ENCODE results near the gene EIF1AD.
"Not testable (repeated sequence)": the region's sequence is repeated elsewhere in the genome, so short reads cannot be mapped to it uniquely, and the experiment has no call there.

Gene EIF1AD, protein sequence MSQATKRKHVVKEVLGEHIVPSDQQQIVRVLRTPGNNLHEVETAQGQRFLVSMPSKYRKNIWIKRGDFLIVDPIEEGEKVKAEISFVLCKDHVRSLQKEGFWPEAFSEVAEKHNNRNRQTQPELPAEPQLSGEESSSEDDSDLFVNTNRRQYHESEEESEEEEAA

DNA sequence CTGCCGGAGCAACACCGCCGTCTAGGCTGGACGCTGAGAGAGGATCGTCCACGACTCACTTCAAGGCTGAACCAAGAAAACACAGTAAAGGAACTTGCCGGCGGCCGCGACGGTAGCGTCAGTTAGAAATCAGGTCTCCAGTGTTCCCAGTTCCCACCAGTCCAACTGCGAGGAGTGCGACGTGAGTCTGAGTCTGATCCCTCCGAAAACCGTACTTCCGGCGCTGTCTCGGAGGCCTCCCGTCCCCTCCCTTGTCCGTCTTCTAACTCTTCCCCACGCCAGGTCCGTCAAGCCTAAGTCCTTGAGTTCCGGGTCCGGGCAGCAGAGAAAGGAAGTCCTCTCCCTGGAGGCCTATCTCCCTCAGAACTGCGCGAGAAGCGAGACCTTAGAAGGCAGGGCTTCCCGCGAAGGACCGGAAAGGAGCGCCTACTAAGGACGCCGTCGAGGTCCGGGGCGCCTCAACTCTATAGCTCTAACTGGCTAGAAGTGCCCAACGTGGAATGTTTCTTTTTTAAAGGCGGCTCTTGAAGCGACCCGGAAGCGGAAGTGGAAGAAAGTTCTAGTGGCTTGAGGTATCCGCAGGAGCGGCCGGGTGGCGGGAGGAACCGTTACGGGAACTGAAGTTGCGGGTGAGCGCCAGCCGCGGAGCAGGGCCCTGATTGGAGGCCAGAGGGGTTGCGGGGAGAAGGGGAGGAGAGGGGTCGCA lies at the start of gene EIF1AD, which contains the start of gene BANF1:
Gene EIF1AD (minus strand): TSS at position 216 of the 706 bp plus-strand sequence. CDS start 1,768 bp downstream, outside the sequence.
Gene BANF1 (plus strand): TSS at position 562 of the 706 bp plus-strand sequence. CDS start 748 bp downstream, outside the sequence.
- peak; percentile 83 to 92 for DNase-seq

DNA sequence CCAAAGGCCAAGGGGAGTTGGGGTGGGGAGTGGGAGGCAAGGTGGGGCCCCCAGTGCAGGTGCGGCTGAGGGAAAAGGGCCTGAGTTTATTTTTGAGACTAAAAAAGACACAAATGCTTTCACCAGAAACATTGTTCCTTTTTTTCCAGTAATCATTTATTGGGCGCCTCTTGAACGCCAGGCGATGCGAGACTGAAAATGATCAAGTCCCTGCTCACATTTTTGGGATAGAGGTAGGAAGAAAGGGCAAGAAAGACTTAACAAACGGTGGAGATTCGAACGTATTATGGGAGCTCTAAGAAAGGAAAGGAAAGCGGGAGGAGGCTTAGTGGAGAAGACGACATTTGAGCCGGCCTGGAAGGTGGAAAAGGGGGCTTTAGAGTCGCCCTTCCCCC lies 49.4 kb upstream of the EIF1AD start:
- no peak for DNase-seq

DNA sequence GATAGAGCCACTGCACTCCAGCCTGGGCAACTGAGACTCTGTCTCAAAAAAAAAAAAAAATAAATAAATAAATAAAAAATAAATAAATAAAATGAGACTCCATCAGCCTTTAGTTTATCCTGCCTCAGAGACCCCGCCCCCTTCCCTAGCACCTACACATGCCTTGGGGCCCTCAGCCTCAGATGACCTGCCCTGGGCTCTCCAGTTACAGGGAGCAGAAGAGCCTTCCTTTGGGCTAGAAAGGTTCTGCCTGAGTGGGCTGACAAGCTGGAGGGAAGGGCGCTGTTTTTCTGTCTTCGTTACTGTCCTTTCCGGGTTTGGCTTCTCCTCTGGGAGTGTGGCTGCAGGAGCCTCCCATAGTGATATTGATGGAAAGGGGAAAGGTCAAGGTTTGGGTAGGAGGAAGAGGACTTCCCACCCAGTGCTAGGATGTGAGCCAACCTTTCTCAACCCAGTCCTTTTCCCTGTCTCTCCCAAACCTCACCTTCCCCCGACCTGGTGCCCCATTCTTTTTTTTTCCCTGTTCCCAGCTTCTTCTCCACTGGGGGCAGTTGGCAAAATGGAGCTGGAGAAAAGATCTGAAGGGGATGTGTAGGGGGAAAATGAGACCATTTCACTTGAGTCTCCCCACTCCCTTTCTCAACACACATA lies 48.7 kb upstream of the EIF1AD start:
- peak in 1 of 2 experiments; percentile 28 for DNase-seq

DNA sequence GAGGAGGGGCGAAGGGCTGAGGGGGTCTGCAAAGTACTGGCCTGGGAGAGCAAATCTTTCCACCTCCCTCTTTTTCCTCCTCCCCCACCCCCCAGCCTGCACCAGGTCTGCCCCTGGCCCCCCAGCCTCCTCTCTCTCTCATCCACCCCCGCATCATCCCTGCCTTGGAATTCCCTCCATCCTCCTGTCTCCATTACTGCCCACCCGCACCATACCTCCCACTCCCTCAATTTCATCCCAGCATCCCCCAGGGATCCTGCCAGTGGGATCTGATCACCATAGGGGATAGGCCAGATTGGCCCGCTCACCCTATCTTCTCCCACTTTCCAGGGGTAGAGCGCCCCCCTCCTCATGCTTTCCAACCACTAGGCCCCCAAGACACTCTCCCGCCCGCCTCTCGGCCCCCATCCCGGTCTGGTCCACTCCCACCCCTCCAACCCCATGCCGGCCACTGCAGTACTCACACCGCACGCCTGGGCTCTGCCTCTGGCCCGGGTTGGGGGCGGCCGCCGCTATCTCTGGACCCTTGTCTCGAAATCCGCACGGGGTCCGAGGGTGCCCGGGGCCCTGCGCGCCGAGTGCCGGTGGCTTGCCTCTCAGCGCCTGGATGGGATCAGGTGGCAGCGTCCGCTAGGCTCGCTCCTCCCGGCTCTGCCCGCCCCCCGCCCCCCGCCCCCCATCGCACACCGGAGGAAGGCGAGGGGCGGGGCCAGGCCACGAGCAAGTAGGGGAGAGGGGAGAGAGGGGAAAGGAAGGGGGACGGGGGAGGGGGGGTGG lies 46.8 kb upstream of the EIF1AD start, which contains the start of gene GAL3ST3:
Gene GAL3ST3 (minus strand): TSS at position 615 of the 777 bp plus-strand sequence. CDS start 3,746 bp downstream, outside the sequence.
- no peak for DNase-seq

DNA sequence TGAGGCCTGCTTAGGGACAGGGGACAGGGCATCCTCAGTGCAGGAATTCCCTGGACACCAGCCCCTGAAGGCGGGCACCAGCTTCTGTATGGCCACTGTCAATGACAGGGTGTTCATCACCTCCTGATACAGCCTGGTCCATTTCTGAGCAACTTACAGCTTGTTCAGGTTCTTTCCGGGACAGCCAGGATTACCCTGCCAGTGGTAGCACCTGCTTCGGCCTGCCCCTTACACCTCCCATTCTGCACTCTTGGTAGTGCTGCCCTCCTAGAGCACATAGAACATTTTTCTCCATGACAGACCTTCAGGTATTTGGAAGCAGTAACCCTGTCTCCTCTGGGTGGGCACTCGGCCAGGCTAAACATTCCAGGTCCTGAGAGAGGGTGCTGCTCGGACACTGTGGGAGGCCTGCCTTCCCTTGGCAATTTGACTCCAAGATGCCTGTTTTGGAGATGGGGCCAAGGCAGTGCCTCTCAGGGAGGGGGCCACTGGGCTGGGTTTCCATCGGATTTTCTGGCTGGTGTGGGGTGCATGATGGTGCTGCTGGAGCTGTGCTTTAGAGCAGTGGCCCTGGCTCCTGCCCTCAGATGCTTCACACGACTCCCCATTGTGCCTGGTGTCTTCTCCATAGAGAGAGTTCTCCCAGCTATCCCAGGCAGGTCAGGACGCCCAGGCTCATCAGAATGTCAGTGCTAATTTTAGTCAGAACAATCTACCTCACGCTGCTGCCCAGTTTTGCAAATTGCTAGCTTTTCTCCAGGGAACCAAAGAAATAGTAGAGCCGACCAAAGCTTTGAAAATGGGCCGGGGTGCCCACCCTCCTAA lies 45.8 kb upstream of the EIF1AD start:
- DNase-seq = no peak

DNA sequence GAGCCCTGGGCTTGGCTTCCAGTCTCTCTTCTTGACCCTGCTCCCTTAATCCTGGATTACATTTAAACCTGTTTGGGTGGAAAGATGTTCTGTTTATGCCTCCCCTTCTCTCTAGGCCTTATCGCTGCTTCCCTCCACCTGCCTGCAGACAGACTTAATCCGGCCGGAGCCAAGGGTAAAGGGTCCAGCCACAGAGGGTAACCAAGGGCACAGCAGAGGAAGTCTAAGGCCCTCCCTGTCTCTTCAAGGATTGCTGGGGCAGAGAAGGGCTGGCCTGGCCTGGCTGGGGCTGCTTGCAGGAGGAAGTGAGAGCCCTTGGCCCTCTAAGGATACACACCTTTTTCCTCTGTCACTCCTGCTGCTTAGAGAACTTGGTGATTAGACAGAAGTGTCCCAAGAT lies 44.9 kb upstream of the EIF1AD start:
- DNase-seq = no peak

DNA sequence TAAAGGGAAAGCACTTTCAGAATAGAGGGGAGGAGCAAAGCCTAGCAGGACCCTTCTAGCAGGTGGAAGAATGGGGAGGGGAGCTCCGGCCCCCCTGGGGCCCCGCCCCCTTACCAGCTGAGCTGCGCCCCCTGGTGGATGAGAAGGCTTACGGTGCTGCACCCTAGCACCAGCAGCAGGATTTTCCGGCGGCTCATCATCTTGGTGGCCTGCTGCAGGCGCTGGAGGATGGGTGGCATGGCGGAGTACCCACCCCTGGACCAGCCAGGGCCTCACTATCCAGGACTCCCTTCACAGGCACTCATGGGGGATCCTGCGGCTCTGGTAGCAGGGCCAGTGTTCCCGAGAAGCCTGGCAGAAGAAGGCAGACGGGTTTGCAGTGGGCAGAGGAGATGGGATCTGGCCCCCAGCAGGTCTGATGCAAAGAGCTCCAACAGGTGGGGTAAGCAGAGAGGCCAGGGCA lies 43.3 kb upstream of the EIF1AD start:
- peak in 1 of 2 experiments; percentile 44 for DNase-seq

DNA sequence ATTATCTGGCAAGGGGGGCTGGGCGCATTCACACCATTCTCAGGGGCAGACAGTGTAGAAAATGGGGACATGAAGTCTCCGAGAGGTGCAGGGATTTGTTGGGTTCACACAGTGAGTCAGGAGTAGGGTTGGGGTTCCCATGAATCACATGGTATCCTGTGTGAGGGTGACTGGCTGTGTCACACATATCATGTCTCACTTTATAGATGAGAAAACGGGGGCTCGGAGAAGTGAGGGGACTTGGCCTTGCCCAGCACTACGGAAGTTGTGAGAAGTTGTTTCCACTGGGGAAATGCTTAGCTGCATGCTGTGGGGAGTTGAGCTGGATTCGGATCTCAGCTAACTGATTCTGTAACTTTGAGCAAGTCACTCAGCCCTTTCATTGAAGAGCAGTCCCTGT lies 42.8 kb upstream of the EIF1AD start:
- DNase-seq = no peak

DNA sequence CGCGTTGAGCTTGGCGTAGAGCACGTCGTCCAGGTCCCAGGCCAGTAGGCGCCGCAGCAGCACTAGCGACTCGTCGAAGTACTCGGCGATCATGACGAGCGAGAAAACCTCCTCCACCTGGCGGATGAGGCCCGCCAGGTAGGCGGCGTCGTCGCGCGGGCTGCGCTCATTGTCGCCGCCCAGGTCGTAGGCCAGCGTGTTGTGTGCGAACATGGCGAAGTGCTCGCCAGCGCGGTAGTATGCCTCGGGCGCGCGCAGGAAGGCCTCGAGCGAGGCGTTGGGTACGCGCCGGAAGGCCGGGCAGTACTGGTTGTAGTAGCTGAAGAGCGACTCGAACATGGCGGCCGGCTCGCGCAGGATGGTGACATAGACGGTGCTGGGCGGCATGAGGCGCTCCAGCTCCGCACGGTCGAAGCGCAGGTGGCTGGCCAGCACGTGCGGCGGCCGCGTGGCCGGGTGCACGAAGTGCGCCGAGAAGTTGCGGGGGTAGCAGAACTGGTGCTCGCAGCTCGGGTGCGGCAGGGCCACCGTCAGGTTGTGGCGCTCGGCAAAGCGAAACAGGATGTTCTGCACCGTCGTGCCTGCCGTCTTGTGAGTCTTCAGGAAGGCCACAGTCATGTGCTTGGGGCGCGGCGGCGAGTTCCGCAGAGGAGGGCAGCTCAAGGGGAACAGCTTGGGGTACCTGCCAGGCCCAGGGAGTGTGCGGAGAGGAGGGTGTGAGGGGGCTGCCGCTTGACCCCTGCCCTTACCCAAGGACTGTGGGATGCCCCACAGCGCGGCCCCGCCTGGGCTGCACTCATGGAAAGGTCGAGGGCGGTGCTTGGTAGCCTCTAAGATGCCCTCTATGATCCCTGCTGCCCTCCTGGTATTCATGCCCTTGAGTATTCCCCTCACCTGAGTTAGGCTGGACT lies 41.3 kb upstream of the EIF1AD start:
- DNase-seq = no peak

DNA sequence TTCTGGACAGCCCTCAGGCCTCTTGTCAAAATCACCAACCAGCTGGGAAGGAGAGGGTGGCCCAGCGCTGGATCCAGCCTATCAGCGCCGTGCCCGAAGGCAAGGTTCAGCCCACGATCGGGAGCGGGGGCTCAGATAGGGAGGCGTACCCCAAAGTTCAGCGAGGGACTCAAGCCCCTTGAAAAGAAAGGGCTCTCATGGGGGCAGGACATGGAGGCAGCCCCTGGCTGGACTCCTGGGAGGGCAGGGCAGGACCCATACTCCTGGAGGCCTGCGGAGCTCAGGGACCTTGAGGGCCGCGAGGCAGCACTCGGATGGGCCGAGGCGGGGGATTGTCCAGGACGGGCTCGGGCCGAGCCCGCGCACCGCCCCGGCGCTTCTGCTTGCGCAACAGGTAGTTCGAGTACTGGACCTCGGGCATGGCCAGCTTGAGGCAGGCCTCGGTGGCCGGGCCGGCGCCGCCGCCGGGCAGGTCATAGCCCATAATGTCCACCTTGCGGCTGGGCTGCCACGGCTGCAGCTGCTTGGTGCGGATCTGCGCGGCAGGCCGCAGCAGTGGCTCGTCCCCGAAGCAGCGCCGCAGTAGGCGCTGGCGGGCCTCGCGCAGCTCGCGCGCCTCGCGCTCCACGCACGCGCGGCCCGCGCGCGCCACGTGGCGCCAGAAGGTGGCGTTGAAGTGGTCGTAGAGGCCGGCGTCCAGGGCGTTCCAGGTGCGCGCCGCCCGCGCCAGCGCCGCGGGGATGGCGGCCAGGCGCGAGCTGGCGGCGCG lies 40.5 kb upstream of the EIF1AD start:
- no peak for DNase-seq

DNA sequence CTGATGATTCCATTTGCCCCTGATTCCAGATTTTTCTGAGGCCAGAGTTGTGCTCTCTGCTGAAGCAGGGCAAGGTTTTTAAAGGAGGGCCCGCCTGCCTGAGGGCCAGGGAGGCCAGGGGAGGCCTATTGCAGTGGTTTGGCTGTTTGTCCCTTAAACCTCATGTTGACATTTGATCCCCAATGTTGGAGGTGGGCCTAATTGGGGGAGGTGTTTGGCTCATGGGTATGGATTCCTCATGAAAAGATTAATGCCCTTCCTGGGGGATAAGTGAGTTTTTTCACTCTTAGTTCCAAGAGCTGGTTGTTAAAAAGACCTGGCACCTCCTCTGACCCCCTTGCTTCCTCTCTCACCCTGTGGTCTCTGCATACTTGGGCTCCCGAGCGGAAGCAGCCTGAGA lies 37.8 kb upstream of the EIF1AD start:
- no peak for DNase-seq

DNA sequence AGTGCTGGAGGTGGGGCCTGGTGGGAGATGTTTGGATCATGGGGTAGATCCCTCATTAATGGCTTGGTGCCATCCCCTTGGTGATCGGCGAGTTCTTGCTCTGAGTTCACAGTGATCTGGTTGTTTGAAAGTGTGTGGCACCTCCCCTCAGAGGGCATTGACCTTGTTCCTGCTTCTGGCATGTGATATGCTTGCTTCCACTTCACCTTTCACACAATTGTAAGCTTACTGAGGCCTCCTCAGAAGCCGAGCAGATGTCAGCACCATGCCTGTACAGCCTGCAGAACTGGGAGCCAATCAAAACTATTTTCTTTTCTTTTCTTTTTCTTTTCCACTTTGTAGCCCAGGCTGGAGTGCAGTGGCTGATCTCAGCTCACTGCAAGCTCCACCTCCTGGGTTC lies 35.4 kb upstream of the EIF1AD start:
- DNase-seq = no peak

DNA sequence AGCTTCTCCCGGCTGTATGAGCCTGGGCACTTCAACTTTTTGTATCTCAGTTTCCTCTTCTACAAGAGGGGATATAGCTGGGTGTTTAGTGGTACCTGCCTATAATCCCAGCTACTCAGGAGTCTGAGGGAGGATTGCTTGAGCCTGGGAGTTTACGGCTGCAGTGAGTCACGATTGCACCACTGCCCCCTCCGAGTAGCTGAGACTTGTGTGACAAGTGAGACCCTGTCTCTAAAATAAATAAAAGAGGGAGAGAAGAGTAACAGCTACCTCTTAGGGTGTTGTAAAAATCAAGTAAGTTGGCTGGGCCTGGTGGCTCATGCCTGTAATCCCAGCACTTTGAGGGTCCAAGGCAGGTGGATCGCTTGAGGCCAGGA lies 34.4 kb upstream of the EIF1AD start:
- DNase-seq = no peak

DNA sequence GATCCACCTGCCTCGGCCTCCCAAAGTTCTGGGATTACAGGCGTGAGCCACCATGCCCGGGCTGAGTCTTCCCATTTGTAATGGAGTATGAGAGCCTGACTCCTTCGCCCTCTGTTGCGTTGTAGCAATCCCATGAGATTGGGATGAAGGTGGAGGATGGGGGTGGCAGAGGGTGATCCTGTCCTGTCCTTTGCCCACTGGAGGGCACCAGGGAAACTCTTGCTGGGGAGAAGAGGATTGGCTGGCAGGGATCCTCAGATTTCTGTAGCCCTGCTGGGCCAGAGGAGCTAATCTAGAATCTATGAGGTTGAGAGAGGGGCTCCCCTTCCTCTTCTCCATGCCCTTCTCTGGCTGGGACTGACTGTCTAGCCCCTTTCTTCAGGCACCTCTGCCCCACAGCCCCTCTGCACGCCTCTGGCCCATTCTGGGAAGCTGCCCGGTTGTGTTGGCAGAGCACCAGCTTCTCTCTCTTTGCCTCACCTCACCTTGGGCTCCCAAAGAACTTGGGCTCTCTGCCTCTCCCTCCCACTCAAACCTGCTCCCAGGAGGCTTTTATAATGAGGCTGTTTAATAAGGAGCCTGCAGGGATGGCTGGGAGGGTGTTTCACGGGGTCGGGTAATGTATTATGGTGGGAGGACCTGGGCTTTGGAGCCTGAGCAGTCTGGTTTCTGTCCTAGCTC lies 33.8 kb upstream of the EIF1AD start:
- DNase-seq = no peak

DNA sequence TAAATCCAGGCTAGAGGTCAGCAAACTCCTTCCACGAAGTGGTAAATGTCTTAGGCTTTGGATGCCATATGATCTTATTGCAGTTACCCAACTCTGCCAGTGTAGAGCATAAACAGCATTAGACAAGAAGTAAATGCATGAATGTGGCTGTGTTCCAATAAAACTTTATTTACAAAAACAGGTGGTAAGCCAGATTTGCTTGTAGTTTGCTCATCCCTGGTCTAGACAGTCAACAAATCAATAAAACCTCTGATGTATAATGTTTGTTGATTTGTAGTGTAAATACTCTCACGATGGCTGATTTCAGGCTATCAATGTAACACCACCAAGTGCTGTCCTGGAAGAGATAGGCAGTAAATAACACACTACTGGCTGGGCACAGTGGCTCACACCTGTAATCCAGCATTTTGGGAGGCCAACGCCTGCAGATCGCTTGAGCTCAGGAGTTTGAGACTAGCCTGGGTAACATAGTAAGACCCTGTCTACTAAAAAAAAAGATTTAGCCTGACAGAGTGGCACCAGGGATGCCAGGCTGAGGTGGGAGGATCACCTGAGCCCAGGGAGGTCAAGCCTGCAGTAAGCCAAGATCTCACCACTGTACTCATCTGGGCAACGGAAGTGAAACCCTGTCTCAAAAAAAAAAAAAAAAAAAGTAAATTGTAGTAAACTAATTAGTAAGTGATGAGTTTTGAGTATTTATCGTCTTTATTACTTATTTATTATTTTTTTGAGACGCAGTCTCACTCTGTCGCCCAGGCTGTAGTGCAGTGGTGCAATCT lies 31.2 kb upstream of the EIF1AD start:
- no peak for DNase-seq

DNA sequence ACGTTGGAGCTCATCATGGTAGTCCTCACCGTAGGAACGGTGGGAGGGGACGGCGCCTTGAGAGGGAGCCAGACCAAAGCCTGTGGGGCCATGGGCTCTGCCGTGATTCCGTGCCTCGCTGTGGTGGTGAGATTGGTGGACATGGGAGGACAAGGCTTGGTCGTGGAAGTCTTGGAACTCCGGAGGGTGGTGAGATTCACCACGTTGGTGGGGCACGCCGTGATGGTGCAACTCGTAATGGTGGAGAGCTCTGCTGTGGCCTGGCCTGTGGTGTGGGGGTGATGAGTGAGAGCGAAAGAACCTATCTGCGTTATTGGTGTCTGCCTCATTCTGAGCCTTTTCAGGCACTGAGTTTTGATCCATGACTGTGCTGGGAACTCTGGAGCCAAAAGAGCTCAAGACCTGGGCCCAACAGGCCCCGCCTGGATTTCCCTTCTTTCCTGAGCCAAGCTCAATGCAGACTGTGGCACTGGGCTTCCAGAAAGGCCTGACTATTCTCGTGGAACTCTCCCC lies 24.1 kb upstream of the EIF1AD start, which contains the start of gene CATSPER1:
Gene CATSPER1 (minus strand): TSS at position 463 of the 513 bp plus-strand sequence. CDS start 100 bp downstream, at position 363.
- no peak for DNase-seq

DNA sequence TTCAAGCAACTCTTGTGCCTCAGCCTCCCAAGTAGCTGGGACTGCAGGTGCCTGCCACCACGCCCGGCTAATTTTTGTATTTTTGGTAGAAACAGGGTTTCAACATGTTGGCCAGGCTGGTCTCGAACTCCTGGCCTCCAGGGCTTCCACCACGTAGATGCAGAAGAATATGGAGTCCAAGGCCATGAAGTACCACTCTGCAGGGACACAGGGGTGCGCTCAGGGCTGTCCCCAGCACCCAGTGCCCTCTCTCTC lies 21.2 kb upstream of the EIF1AD start:
- DNase-seq = not testable (repeated sequence)

DNA sequence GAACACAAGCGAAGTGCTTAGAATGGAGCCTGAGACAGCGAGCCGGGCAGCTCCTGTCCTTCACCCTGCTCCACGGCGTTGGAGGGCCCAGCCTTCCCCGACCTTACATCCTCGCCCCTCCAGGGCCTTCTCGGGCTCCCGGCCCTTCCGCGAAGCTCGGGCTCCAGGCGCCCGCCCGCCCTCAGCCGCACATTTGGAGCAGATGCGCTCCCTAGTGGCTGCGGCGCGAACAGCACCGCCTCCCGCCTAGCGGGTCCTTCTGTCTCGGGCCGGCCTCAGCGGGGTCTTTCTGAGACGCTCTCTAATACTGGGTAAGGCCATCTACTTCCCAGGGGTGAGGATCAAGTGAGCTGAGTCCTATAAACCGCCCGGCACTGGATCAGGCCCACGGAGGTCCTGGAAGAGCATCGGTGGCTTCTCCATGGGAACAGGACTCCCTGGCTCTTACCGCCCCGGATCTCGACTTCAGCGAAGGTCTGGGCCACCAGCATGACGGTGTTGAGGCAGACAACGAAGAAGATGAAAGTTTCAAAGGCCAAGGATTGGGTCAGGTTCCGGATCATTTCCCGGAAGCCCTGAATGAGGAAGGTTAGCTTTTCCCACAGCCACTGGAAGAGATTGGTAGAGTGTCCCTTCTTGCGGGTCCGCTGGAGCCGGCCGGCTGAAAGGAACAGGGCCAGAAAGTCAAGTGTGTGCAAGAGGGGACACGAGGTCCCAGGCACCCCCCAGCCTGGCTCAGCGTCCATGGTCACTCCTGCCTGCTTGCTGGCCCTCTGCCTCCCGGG lies 20.6 kb upstream of the EIF1AD start:
- no peak for DNase-seq
